ENCODE data around the gene ZNF793.

The ZNF793 gene

DNA sequence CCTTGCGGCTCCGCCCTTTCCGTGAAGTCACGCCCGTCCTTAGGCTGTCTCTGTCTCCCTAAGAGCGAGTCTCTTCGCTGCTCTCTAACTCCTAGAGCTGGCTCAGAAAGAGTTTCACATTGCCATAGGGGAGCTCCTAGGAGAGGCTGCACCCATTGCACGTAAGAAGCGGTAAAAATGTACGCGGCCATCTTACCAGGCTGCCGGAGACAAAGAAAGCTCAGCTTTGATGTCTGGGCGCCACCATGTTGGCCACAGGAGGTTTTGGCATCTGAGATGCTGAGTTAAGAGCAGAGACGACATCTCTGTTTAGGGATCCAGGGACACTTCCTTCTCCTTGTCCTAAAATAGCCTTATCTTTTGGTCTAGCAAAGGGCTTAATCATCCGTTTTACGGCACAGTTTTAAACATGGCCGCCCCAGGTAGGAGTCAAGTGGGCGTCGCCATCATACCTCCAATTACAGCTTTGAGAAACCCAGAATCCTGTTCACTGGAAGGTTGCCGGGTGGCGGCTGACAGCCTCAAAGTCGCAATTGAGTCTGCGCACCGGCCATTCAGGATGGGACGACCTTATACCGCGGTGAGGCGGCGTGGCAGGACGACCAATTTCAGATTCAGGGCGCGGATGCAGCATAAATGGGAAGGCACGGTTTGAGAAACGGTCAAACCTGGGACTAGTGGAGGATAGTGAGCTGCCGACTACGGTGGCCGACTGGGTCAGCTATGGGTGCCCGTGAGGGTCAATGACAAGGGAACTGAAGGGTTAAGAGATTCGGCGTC, at the start of gene ZNF793:
ZNF793 (plus strand) TSS at position 553 of the 780 bp plus-strand sequence. CDS start 16,501 bp downstream, outside the sequence.
- peak; percentile 68 to 75 for DNase-seq (ENCODE audit: low read depth in 2 of 2)

DNA sequence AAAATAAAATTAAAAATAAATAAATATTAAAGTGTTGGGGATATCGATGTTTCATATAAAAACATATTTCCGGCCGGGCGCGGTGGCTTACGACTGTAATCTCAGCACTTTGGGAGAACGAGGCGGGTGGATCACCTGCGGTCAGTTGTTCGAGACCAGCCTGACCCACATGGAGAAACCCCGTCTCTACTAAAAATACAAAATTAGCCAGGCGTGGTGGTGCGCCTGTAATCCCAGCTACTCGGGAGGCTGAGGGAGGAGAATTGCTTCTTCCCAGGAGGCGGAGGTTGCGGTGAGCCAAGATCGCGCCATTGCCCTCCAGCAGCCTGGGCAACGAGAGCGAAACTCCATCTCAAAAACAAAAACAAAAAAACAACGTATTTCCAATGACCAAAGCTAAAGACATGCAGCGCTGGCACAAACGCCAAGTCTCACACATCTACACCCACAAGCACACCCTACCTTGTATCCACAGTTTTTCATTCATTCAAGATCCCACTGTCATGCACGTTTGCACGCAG, 40.4 kb upstream of the ZNF793 start:
- no peak for DNase-seq (ENCODE audit: low read depth in 2 of 2)

DNA sequence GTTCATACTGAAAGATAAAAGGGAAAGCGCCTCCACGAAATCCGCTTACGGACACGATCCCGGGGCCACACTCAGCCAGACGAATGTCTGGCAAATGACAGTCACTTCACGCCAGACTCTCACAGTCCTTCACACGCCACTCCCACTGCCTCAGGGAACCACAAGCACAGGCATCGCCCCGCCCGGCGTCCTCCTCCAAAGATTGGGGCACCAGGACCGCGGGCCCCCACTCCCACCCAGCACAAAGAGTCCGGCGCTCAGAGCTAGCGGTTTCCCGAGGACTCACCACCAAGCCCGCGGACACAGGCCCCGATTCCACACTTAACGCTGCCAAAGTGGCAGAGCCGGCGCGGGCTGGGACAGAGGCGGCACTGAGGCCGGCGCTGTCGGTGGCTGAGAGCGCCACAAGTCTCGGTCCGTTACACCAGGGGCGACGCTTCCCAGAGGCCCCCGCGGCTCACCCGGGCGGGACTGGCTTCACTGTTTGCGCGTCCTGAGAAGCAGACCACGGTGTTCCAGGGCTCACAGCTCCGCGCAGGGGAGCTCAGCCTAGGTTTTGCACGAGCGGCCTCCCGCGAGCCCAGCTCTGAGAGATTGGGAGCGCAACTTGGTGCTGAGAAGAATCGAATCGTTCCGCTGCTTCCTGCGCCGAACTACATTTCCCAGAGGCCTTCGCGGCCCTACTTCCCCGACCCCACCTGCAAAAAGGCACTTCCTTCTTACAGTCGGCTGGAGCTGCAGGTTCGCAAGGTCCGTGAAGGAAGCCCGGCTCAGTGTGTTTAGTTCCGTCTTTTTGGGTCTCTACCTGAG, 39.7 kb upstream of the ZNF793 start, which contains the start of gene ZNF569:
ZNF569 (minus strand) TSS at position 647 of the 810 bp plus-strand sequence. CDS start 22,523 bp downstream, outside the sequence.
- peak; percentile 81 to 83 for DNase-seq (ENCODE audit: low read depth in 2 of 2)

DNA sequence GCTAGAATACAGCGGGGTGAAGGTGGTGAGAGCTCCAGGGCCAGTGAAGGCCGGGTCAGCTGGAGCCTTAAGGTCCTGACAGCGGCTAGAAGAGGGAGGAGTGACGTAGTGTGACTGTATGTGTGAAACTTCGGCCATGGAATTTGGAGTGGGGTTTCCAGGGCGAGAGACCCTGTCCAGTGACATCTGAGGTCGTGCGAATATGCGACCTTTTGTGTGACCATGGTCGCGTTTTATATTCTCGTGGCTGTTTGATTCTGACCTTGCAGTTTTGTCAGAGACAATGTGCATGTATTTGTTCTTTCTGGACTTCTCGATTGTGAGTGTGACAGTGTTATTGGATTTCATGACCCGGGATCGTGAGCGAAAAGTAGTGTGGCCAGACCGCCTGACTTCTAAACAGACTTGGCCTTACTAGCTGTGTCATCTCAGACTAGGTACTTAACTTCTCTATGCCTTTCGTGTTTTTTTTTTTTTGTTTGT, 39.1 kb upstream of the ZNF793 start:
- DNase-seq (ENCODE audit: low read depth in 2 of 2) = no peak

DNA sequence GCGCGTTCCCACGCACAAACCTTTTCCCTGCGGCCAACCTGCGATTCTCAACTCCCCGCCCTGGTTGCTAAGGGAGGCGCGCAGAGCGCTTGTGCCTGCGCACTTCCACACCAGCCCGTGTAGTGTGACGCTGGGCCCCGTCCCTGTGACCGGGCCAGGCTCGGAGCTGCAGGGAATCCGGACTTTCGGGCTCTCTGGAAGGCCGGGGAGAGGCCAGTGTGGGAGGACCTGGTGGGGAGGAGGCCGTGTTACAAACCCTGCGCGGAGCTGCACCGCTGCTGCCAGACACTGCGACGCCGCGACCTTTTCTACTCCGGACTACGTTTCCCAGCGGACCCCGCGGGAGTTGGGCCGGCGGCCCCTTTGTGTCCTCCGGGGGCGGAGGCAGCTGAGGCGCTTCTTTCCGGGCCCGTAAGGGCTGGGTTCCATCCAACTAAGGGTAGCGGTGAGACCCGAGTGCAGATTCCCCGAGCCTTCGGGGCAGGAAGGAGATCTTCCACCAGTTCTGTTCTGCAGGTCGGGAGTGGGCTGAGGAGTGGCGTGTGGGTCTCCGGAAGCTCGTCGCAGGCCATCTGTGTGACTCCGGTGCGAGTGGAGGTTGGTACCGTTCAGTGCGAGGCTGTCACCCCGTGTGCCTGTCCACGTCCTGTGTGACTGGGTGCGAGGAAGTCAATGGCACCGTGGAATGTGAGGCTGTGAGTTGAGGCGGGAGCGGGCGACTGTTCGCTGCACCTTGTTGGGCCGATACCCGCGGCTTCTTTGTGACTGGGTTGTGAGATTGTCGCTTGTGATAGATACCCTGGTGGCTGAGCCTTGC, 37.6 kb upstream of the ZNF793 start, which contains the start of gene ZNF570:
ZNF570 (plus strand) TSS at position 396 of the 817 bp plus-strand sequence. CDS start 999 bp downstream, outside the sequence.
- peak; percentile 78 to 85 for DNase-seq (ENCODE audit: low read depth in 2 of 2)

DNA sequence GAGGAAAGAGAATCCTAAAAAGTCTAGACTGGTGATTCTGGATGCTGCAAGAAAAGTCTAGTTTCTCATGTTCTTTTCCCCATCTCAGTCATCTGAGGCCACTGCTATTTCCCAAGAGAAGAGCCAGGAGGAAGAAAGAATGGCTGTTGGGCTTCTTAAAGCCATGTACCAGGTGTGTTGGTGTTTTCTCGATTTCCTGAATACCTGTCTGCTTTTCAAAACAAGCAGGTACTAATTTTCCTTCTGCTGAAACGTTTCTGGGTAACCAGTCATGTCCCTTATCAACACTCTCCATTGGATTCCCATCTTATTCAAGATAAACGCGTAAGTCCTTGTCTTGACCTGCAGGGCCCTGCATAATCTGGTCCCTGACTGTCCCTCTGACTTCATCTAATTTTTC, 36.5 kb upstream of the ZNF793 start:
- no peak for DNase-seq (ENCODE audit: low read depth in 2 of 2)

DNA sequence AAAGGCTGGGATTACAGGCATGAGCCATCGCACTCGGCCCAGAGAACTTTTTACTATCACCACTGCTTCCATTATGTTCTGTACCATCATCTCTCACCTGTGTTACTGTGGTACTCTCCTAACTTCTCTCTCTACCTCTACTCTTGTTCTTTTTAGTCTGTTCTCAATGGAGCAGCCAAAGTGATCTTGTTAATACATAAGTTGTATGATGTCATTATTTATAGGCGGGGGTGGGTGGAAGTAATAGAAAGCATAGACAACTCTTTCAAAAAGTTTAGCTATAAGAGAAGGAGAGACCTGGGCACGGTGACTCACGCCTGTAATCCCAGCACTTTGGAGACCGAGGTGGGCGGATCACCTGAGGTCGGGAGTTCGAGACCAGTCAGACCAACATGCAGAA, 34.6 kb upstream of the ZNF793 start:
- DNase-seq (ENCODE audit: low read depth in 2 of 2) = no peak

DNA sequence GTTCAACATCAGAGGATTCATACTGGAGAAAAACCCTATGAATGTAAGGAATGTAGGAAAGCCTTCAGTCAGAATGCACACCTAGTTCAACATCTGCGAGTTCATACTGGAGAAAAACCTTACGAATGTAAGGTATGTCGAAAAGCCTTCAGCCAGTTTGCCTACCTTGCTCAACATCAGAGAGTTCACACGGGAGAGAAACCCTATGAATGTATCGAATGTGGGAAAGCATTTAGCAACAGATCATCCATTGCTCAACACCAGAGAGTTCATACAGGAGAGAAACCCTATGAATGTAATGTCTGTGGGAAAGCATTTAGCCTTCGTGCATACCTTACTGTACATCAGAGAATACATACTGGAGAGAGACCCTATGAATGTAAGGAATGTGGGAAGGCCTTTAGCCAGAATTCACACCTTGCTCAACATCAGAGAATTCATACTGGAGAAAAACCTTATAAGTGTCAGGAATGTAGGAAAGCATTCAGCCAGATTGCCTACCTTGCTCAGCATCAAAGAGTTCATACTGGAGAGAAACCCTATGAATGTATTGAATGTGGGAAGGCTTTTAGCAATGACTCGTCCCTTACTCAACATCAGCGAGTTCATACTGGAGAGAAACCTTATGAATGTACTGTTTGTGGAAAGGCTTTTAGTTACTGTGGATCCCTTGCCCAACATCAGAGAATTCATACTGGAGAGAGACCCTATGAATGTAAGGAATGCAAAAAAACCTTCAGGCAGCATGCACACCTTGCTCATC, 22.2 kb upstream of the ZNF793 start:
- no peak for DNase-seq (ENCODE audit: low read depth in 2 of 2)

DNA sequence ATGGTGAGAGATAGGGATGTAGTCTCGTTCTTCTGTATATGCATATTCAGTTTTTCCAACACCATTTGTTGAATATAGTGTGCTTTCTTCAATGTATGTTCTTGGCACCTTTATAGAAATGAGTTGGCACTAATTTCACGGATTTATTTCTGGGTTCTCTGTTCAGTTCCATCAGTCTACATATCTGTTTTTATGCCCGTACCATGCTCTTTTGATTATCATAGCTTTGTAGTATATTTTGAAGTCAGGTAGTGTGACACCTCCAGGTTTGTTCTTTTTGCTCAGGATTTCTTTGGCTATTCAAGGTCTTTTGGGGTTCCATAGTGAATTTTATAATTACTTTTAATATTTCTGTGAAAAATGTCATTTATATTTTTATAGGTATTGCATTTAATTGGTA, 14.5 kb upstream of the ZNF793 start:
- no peak for DNase-seq (ENCODE audit: low read depth in 2 of 2)

DNA sequence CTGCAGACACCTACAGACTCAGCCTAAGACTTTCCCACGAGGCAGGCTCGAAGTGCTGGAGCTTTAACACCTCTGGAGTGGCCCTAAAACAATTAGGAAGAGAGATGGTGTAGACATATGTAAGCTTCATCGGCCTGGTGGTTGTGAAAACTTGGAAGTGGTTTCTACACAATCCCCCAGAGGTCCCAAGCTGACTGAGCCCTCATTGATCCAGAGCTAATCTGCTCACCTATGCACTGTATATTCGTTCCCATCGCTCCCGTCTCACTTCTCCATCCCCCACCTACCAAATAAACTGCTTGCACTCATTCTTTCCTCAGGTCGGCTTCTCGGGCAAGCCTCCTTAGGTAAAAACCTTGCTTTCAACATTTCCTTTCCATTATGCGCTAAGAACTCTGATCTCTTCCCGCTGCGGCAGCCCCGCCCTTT, 767 bp upstream of the ZNF793 start:
- DNase-seq (ENCODE audit: low read depth in 2 of 2) = no peak

DNA sequence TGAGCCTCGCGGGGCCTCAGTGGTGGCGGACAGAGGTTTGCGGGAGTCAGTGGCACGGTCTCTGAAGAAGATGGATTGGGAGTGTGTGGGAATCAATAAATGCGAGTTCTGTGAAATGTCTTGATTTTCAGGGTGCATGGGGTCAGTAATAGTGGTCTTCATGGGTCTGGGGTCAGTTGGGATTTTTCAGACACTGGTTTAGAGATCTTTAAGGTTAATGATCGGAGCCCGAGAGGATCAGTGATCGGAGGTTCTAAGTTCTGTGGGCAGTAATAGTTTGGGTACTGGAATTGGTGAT, 377 bp downstream of the ZNF793 start:
- DNase-seq (ENCODE audit: low read depth in 2 of 2) = no peak

DNA sequence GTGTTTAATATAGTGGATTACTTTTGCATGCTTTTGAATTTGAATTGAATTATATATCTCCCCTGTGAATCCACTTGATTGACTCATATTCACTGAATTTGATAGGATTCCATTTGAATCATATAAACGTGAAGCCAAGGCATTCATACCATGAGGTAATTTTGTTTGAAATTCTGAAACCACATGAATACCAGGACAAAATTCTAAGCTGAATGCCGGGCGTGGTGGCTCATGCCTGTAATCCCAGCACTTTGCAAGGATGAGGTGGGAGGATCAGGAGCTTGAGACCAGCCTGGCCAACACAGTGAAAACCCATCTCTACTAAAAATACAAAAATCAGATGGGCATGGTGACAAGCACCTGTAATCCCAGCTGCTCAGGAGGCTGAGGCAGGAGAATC, 4.4 kb downstream of the ZNF793 start:
- DNase-seq (ENCODE audit: low read depth in 2 of 2) = no peak

DNA sequence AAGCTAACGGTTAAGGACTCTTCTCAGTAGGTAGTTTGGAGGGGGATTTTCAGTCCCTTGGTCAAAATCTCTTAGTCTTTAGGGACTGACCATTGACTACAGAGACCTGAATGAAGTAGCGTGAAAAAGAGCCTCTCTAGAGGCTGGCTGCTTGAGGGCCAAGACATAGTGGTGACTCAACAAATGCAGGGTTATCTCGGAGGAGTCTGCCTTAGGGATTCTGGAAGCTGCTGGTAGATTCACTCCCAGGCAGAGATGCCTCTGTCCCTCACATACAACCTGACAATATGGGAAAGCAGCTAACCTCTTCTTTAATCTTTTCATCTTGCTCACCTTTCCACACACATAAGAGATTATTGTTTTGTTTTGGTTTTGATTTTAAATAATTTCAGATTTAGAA, 5.1 kb downstream of the ZNF793 start:
- DNase-seq (ENCODE audit: low read depth in 2 of 2) = no peak

DNA sequence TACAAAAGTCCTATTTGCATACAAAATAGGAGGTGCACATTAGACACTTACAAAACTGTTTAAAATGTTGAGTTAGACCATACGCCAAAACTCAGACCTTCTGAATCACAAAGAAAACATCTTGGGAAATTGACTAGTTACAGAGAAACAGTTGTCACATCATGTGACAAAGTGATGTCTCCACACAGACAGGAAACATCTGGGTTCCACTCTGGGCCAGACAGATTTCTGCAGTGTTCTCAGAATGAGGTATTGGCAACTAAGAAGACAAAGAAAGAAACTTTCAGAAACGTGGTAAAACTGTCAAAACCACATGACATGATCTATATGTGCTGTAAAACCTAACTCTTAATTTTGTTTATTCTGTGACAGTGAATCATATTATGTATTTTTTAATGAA, 6.7 kb downstream of the ZNF793 start:
- DNase-seq (ENCODE audit: low read depth in 2 of 2) = no peak

DNA sequence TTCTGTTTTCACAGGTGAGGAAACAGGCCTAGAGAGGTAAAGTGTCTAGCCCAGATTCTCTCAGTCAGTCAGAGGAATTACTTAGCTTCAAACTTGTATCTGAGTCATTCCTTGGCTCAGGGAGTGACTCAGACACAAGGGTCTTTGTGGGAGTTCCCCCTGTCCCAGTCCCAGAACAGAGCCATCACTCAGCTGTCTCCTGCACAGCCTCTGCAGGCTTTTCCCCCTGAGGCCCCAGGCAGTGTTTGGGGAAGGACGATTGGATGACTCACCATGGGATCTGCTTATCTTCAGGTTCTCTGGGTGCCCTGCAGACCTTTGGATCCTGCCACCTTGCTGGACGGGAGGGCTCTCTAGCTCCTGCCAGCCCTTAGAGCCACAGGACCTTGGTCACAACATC, 13.2 kb downstream of the ZNF793 start:
- DNase-seq (ENCODE audit: low read depth in 2 of 2) = no peak

DNA sequence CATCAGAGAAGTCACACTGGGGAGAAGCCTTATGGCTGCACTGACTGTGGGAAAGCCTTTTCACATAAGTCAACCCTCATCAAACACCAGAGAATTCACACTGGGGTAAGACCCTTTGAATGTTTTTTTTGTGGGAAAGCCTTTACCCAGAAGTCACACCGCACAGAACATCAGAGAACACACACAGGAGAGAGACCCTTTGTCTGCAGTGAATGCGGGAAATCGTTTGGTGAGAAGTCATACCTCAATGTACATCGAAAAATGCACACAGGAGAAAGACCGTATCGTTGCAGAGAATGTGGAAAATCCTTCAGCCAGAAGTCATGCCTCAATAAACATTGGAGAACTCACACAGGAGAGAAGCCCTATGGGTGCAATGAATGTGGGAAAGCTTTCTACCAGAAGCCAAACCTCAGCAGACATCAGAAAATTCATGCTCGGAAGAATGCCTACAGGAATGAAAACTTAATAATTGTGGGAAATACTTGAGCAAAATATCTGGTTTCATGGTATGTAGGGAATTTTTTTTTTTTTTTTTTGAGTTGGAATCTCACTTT, 30.7 kb downstream of the ZNF793 start:
- no peak for DNase-seq (ENCODE audit: low read depth in 2 of 2)

DNA sequence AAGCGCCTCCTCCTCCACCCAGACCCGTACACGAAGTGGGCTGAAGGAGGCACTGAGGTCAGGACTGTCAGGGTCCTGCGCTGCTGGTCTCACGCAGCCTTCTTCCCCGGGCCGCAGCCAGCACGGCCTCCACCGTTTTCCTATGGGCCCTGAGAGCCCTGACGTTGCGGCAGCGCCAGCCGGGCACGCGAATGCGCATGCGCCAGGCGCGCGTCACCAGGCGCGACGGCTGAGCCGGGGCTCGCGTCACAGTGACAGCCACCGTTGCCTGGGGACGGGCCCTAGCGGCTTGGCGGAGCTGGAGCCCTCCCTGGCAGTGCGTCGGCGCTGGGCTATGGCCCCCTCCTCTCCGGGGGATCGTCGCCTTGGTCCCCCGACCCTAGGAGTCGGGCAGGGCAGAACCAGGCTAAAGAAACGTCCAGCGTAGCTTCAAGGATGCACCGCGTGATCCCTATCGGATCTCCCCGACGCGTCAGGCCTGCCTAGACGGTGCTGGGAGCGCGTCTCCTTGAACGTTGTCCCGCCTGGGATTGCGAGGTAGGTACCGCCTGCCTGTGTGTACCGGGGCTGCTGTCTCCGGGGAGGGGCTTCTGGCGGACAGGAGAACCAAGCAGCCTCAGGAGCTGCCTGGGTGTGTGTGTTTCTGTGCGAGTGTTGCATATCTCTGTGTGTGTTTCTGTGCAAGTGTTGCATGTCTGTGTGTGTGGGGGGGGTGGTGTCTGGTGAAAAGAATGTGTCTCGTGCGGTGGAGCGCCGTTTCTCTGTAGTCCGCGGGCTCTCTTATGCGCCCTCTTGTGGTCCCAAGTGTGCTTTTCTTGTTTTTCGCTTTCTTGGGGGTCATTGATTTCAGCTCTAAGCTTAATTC, 44.6 kb downstream of the ZNF793 start:
- peak; percentile 6 to 9 for DNase-seq (ENCODE audit: low read depth in 2 of 2)

DNA sequence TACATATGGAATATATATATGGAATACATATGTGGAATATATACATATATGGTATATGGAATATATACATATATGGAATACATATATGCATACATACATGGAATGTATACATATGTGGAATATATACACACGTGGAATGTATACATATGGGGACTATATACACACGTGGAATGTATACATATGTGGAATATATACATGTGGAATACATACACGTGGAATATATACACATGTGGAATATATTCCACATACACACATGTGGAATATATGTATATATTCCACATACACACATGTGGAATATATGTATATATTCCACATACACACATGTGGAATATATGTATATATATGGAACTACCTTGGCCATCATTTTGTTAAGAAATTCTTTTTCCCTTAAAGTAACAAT, 56.8 kb downstream of the ZNF793 start:
- DNase-seq (ENCODE audit: low read depth in 2 of 2) = no peak

DNA sequence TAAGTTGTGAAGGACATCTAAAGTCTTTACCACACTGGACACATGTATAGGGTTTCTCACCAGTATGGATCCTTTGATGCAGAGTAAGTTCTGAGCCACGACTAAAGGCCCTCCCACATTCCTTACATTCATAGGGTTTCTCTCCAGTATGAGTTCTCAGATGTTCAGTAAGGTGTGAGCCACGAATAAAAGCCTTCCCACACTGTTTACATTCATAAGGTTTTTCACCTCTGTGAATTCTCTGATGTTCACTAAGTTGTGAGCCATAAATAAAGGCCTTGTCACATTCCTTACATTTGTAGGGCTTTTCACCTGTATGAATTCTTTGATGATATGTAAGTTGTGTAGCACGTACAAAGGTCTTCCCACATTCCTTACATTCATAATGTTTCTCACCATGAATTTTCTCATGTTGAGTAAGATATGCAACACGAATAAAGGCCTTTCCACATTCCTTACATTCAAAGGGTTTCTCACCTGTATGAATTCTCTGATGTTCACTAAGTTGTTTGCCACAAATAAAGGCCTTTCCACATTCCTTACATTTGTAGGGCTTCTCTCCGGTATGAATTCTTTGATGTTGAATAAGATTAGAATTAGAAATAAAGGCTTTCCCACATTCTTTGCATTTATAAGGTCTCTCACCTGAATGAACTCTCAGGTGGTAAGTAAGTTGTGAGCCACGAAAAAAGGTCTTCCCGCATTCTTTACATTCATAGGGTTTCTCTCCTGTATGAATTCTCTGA, 58.1 kb downstream of the ZNF793 start:
- DNase-seq (ENCODE audit: low read depth in 2 of 2) = no peak

All from stimulated activated CD8-positive, alpha-beta memory T cell treated with anti-CD3 and anti-CD28 coated beads, Interleukin-7, amount 100 ng/mL, for 4 hours (primary cell).